Measurements from ENCODE around the gene RBM19.

- no peak for TF ChIP-seq EZH2phosphoT487 (IDR thresholded peaks at IDR 0.05; ENCODE audit: borderline replicate concordance, low read length)
- no peak for TF ChIP-seq CTCF (IDR thresholded peaks at IDR 0.05; ENCODE audit: low read depth, low read length, poor library complexity, severe bottlenecking)
These were observed 183.3 kb downstream of the RBM19 start for GRCh38 chr12:113782873-113783272.
